ENCODE data around the gene MEGF6.

Gene MEGF6

GRCh38 chr1:3519301-3519885 is 91.9 kb downstream of the MEGF6 start:
- DNase-seq (ENCODE audit: low spot score), result no peak

GRCh38 chr1:3518756-3519155 is 92.6 kb downstream of the MEGF6 start:
- DNase-seq (ENCODE audit: low spot score), result no peak

GRCh38 chr1:3518256-3518655 is 93.1 kb downstream of the MEGF6 start:
- DNase-seq (ENCODE audit: low spot score), result no peak

- DNase-seq (ENCODE audit: low spot score), result no peak
Observed at GRCh38 chr1:3516911-3517675, 94.2 kb downstream of the MEGF6 start.

- DNase-seq (ENCODE audit: low spot score), result no peak
Observed at GRCh38 chr1:3516481-3516869, 94.8 kb downstream of the MEGF6 start.

- peak; percentile 4 for DNase-seq (ENCODE audit: low spot score)
Observed at GRCh38 chr1:3515774-3516480, 95.4 kb downstream of the MEGF6 start.

GRCh38 chr1:3515272-3515671 is 96.0 kb downstream of the MEGF6 start:
- no peak for DNase-seq (ENCODE audit: low spot score)

GRCh38 chr1:3514404-3514803 is 96.9 kb downstream of the MEGF6 start:
- DNase-seq (ENCODE audit: low spot score), result no peak

GRCh38 chr1:3511856-3512255 is 99.5 kb downstream of the MEGF6 start:
- no peak for DNase-seq (ENCODE audit: low spot score)

- DNase-seq (ENCODE audit: low spot score), result no peak
Observed at GRCh38 chr1:3511306-3511705, 100.0 kb downstream of the MEGF6 start.

GRCh38 chr1:3510956-3511250 is 100.4 kb downstream of the MEGF6 start:
- no peak for DNase-seq (ENCODE audit: low spot score)

- DNase-seq (ENCODE audit: low spot score), result no peak
Observed at GRCh38 chr1:3510136-3510955, 101.0 kb downstream of the MEGF6 start.

- no peak for DNase-seq (ENCODE audit: low spot score)
Observed at GRCh38 chr1:3509721-3510120, 101.6 kb downstream of the MEGF6 start.

GRCh38 chr1:3508757-3509415 is 102.4 kb downstream of the MEGF6 start:
- DNase-seq (ENCODE audit: low spot score), result no peak

- no peak for DNase-seq (ENCODE audit: low spot score)
Observed at GRCh38 chr1:3507636-3508275, 103.6 kb downstream of the MEGF6 start.

- DNase-seq (ENCODE audit: low spot score), result no peak
Observed at GRCh38 chr1:3506943-3507342, 104.4 kb downstream of the MEGF6 start.

- DNase-seq (ENCODE audit: low spot score), result no peak
Observed at GRCh38 chr1:3506041-3506440, 105.3 kb downstream of the MEGF6 start.

GRCh38 chr1:3505161-3505560 is 106.1 kb downstream of the MEGF6 start:
- no peak for DNase-seq (ENCODE audit: low spot score)

- no peak for DNase-seq (ENCODE audit: low spot score)
Observed at GRCh38 chr1:3504822-3505153, 106.5 kb downstream of the MEGF6 start.

- no peak for DNase-seq (ENCODE audit: low spot score)
Observed at GRCh38 chr1:3504151-3504821, 107.0 kb downstream of the MEGF6 start.

- no peak for DNase-seq (ENCODE audit: low spot score)
Observed at GRCh38 chr1:3503525-3503886, 107.8 kb downstream of the MEGF6 start.
